Measurements from ENCODE around the gene CPT1B. TPM values are rescaled to one million over a fixed set of nuclear protein-coding genes. Genes with fewer than 3 reads are reported as not detected.
A peak's percentile ranks its signal among the peaks of the same experiment; 100 is the strongest.

Gene CPT1B
- total and polyA plus RNA-seq, 7 donors: 1.4 to 22.6 (median 5.0) TPM

GRCh38 chr22:50576806-50577696 is 1.2 kb downstream of the CPT1B start:
- Histone ChIP-seq H3K9me3 (no peaks in the 10 kb centered on the region), H3K27ac (no peak overlapping the region), H3K36me3 (peaks cover 0 to 5% (median 0%) of the 10 kb centered on the region in 4 donors), H3K4me1 (peaks cover 0 to 27% (median 25%) of the 10 kb centered on the region in 4 donors), H3K4me3 (no peak overlapping the region), H3K27me3 (peaks cover 11 to 25% (median 18%) of the 10 kb centered on the region in 3 donors)
- TF ChIP-seq POLR2AphosphoS5 (IDR thresholded peaks at IDR 0.05): peak in 1 of 4 donors; percentile 5
- TF ChIP-seq EP300 (IDR thresholded peaks at IDR 0.05): no peak
- intact Hi-C loops (cut with DNase I): no loop called here
- WGBS, 2 donors: 83 to 84% methylated on average over 18 of the region's 18 CpGs
- DNase-seq: no peak

- Histone ChIP-seq H3K4me1 (peaks cover 0 to 17% (median 15%) of the 10 kb centered on the region in 4 donors), H3K9me3 (no peaks in the 10 kb centered on the region), H3K4me3 (no peak overlapping the region), H3K27ac (no peak overlapping the region), H3K27me3 (peaks cover 11 to 25% (median 18%) of the 10 kb centered on the region in 3 donors), H3K36me3 (peaks cover 0 to 15% (median 0%) of the 10 kb centered on the region in 4 donors)
- 60 to 78% methylated on average over 5 of the region's 5 CpGs for WGBS, 2 donors
- DNase-seq: no peak
- intact Hi-C loops (cut with DNase I): no loop called here
- no peak for TF ChIP-seq POLR2A (IDR thresholded peaks at IDR 0.05)
- no peak for TF ChIP-seq CTCF (IDR thresholded peaks at IDR 0.05)
- no peak for TF ChIP-seq EP300 (IDR thresholded peaks at IDR 0.05)
- TF ChIP-seq POLR2AphosphoS5 (IDR thresholded peaks at IDR 0.05): no peak
These were observed 2.2 kb downstream of the CPT1B start for GRCh38 chr22:50576070-50576469.

GRCh38 chr22:50575426-50575941 is 2.7 kb downstream of the CPT1B start:
- no peak for DNase-seq
- no peak overlapping the region for H3K27ac ChIP-seq
- H3K4me3 ChIP-seq: no peak overlapping the region
- intact Hi-C loops (cut with DNase I): no loop called here
- H3K4me1 ChIP-seq: peaks cover 0 to 17% (median 13%) of the 10 kb centered on the region in 4 donors
- peaks cover 11 to 25% (median 18%) of the 10 kb centered on the region in 3 donors for H3K27me3 ChIP-seq
- H3K9me3 ChIP-seq: no peaks in the 10 kb centered on the region
- 90% methylated on average over 8 of the region's 8 CpGs for WGBS, 2 donors
- H3K36me3 ChIP-seq: peaks cover 0 to 19% (median 0%) of the 10 kb centered on the region in 4 donors
- no peak for TF ChIP-seq POLR2A (IDR thresholded peaks at IDR 0.05)

GRCh38 chr22:50574383-50574755 is 3.9 kb downstream of the CPT1B start:
- Histone ChIP-seq H3K4me3 (no peak overlapping the region), H3K9me3 (no peaks in the 10 kb centered on the region), H3K27me3 (peaks cover 11 to 25% (median 18%) of the 10 kb centered on the region in 3 donors), H3K36me3 (peaks cover 0 to 24% (median 0%) of the 10 kb centered on the region in 4 donors), H3K27ac (no peak overlapping the region), H3K4me1 (peaks cover 0 to 17% (median 13%) of the 10 kb centered on the region in 4 donors)
- TF ChIP-seq EP300 (IDR thresholded peaks at IDR 0.05) (no peak), POLR2A (IDR thresholded peaks at IDR 0.05) (no peak)
- intact Hi-C loops (cut with DNase I): no loop called here
- WGBS, 2 donors: 94 to 96% methylated on average over 11 of the region's 11 CpGs
- DNase-seq: no peak

GRCh38 chr22:50573491-50574382 is 4.5 kb downstream of the CPT1B start:
- Histone ChIP-seq H3K4me3 (no peak overlapping the region), H3K4me1 (peaks cover 0 to 12% (median 10%) of the 10 kb centered on the region in 4 donors), H3K27me3 (peaks cover 10 to 23% (median 17%) of the 10 kb centered on the region in 3 donors), H3K36me3 (peaks cover 0 to 29% (median 0%) of the 10 kb centered on the region in 4 donors), H3K9me3 (no peaks in the 10 kb centered on the region), H3K27ac (no peak overlapping the region)
- 91 to 93% methylated on average over 26 of the region's 26 CpGs for WGBS, 2 donors
- intact Hi-C loops (cut with DNase I): no loop called here
- TF ChIP-seq POLR2AphosphoS5 (IDR thresholded peaks at IDR 0.05) (no peak), POLR2A (IDR thresholded peaks at IDR 0.05) (no peak), CTCF (IDR thresholded peaks at IDR 0.05) (no peak), EP300 (IDR thresholded peaks at IDR 0.05) (no peak)
- no peak for DNase-seq

Measured in sigmoid colon (tissue), 7 donors.